Pancreas (tissue), 10 donors: ENCODE results near the gene ZBTB25. TPM values are rescaled to one million over a fixed set of nuclear protein-coding genes. Genes with fewer than 3 reads are reported as not detected.
A peak's percentile ranks its signal among the peaks of the same experiment; 100 is the strongest.

Experiments
- ATAC-seq, 4 donors: fragments of 200-7000 bp; cut with Tn5 transposase; one replicate each; pipeline versions ENCODE4 v1.8.0 to v1.9.1; 2020; ENCODE audit warnings: mild to moderate bottlenecking in 4 of 4, moderate library complexity in 4 of 4
- DNase-seq, 6 donors: peaks; one replicate each; pipeline ENCODE4 v3.0.0-alpha.2; 2020
- FAIRE-seq: peaks from 2 replicates; lab custom pipeline; 2012; peaks lifted over from hg19 to GRCh38; lab: Jason Lieb, UNC
- H3K27ac ChIP-seq, 4 donors: fragments of 200-600 bp; sonication (generic); 1 replicate in 3 of 4; 2 replicates in 1 of 4; pipeline versions ENCODE4 v1.5.0 to v1.8.0; 2020
- H3K27me3 ChIP-seq, 4 donors: fragments of 200-600 bp; one replicate each; pipeline ENCODE4 v1.8.0; 2021
- H3K36me3 ChIP-seq, 3 donors: fragments of 200-600 bp; sonication (generic) in 1 of 3; one replicate each; pipeline versions ENCODE4 v1.5.0 to v1.8.0; 2020 to 2021
- H3K4me1 ChIP-seq, 3 donors: fragments of 200-600 bp; one replicate each; pipeline ENCODE4 v1.8.0; 2021
- H3K4me3 ChIP-seq, 4 donors: fragments of 200-600 bp; sonication (generic) in 2 of 4; one replicate each; pipeline versions ENCODE4 v1.5.0 to v1.8.0; 2020 to 2021
- H3K9me3 ChIP-seq, 4 donors: fragments of 200-600 bp; one replicate each; pipeline ENCODE4 v1.8.0; 2021
- WGBS, 2 donors: extraction: QIAGEN DNeasy Blood & Tissue Kit; methylation state at CpG; one replicate each; pipeline ENCODE4 v1.1.7; 2013; 5-methylcytosine and 5-hydroxymethylcytosine counted together
- intact Hi-C, 3 donors: fragments of 100-400 bp; cut with DNase I; formaldehyde crosslinking; loops; one replicate each; pipeline versions ENCODE4 v1.11.1 to v1.14.2; 2022
- polyA plus RNA-seq, 2 donors: library from polyadenylated mRNA; stranded (reverse); fragments of 200-250 nt; gene quantifications; one replicate each; pipeline ENCODE4 v1.2.3, GENCODE V29; 2013
- total RNA-seq, 6 donors: library from RNA; stranded (reverse); fragmentation: NEBNext Ultra II Directional in 4 of 6; extraction: Animal tissue kit (Norgen Biotek cat#: 25700) in 4 of 6; gene quantifications; one replicate each; pipeline versions ENCODE4 v1.2.1 to v1.2.4, GENCODE V29; 2021 to 2023
- TF ChIP-seq, protein P1 (sequence below), 4 donors: fragments of 200-600 bp; sonication (generic) in 3 of 4; IDR thresholded peaks; one replicate each; pipeline versions ENCODE4 v1.5.0 to v1.8.0; 2021; ENCODE audit warnings: antibody characterized with exemption in 4 of 4
- donor health status: healthy with polysubstance abuse.
- donor health status: DM: no; HTN: no; CAD: no; lungs with moderate emphysema.
- donor health status: DM: no; HTN: no; CAD: no.
- donor health status: control.
- donor health status: control.
- donor health status: Bipolar disorder and iron deficiency.
- donor health status: DM: yes; HTN: yes; CAD: no.
- donor health status: DM: no; HTN: no; CAD: no.
- donor health status: DM: no; HTN: no; CAD: no.
- donor health status: DM: yes; HTN: yes; CAD: no.

The ZBTB25 gene
- total and polyA plus RNA-seq, 8 donors, result 2.9 to 8.1 (median 5.6) TPM

DNA sequence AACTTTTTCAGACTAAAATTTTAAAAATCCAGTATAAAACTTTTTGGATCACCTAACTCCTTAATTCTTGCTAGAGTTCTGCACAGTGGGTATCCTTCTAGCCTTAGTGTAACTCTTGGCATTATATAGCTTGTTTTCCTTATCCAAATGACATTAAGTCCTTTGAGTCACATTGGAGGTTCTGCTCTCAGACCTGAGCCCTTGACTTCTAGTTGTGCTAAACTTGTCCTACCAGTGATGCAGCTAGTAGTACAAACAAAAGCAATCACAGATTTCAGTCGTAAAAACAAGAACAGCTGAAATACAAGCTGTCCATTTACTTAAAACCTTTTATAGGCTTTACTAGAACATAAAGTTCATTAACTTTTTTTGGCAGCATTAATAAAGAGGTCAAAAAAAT is 11.4 kb upstream of the ZBTB25 start:
- Histone ChIP-seq H3K27ac (no peak overlapping the region), H3K36me3 (no peaks in the 10 kb centered on the region), H3K4me3 (no peak overlapping the region), H3K4me1 (peaks cover 0 to 18% (median 9%) of the 10 kb centered on the region in 3 donors), H3K9me3 (no peaks in the 10 kb centered on the region), H3K27me3 (no peaks in the 10 kb centered on the region)
- intact Hi-C loops, result no loop called here
- WGBS, 2 donors, result 6 to 9% methylated on average over 1 of the region's 1 CpG
- TF ChIP-seq, protein P1, sequence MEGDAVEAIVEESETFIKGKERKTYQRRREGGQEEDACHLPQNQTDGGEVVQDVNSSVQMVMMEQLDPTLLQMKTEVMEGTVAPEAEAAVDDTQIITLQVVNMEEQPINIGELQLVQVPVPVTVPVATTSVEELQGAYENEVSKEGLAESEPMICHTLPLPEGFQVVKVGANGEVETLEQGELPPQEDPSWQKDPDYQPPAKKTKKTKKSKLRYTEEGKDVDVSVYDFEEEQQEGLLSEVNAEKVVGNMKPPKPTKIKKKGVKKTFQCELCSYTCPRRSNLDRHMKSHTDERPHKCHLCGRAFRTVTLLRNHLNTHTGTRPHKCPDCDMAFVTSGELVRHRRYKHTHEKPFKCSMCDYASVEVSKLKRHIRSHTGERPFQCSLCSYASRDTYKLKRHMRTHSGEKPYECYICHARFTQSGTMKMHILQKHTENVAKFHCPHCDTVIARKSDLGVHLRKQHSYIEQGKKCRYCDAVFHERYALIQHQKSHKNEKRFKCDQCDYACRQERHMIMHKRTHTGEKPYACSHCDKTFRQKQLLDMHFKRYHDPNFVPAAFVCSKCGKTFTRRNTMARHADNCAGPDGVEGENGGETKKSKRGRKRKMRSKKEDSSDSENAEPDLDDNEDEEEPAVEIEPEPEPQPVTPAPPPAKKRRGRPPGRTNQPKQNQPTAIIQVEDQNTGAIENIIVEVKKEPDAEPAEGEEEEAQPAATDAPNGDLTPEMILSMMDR (IDR thresholded peaks at IDR 0.05), result no peak
- ATAC-seq (peak in 1 of 4 donors; percentile 29), FAIRE-seq (no peak), DNase-seq (no peak)

DNA sequence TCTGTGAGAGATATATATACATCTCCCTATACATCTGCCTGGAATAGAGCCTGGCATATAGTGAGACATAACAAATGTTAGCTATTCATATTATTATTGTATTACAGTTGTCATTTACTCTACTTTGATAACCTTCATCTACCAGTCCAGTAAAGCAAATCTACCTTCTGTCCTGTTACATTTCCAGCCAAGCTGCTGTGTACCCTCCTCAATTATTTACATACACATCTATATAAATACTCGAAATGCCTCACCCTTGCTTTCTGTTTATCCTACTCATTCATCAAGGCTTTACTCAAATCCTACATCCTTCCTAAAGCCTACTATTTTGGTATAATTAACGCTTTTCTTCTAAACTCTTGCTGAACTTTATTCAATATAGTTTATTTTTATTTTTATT is 9.6 kb upstream of the ZBTB25 start:
- WGBS, 2 donors, result 85% methylated on average over 2 of the region's 2 CpGs
- peaks cover 0 to 19% (median 11%) of the 10 kb centered on the region in 3 donors for H3K4me1 ChIP-seq
- no peaks in the 10 kb centered on the region for H3K36me3 ChIP-seq
- TF ChIP-seq, protein P1 (IDR thresholded peaks at IDR 0.05), result no peak
- no peak for FAIRE-seq
- H3K27me3 ChIP-seq, result no peaks in the 10 kb centered on the region
- H3K27ac ChIP-seq, result no peak overlapping the region
- no peak overlapping the region for H3K4me3 ChIP-seq
- no peak for ATAC-seq
- intact Hi-C loops, result no loop called here
- no peaks in the 10 kb centered on the region for H3K9me3 ChIP-seq
- no peak for DNase-seq

DNA sequence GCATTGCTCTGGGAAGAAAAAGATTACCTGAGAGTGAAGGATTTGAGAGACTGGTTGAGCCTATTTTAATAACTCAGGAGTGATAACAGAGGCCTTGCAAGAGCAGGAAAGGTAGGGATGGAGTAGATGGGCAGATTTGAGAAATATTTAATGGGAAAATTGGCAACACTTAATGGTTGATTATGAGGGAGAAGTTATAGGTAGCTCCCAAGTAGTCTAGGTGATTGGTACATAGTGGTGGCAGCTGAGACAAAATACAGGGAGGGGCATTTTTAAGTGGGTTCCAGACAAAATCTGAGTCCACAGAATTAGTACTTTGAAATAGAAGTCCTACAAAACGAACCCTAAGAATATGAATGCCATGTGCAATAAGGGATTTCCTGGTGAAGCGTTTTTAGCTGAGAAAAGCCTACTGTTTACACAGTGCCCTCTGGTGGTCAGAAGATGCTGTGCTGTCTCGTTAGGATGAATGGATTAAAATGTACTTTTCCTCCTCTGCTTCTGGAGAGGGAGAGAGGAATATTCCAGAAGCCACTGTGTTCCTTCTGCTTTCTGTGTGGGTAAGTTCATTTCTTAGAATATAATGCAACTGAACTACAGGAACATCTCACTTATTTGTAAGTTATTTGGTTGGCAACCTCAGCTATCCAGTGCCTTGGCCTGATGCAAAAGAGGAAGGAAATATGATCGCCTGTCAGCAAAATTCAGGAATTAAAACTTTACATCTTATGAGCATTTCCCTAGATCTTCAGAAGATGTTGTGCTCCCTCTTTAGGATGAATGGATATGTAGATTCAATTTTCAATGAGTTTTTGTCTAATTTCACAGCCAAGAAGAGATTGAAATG is 7.4 kb upstream of the ZBTB25 start:
- H3K9me3 ChIP-seq, result no peaks in the 10 kb centered on the region
- DNase-seq, result peak in 4 of 6 donors; percentile 34 to 70 (median 48)
- intact Hi-C loops, result no loop called here
- no peak for FAIRE-seq
- H3K4me1 ChIP-seq, result peaks cover 3 to 40% (median 13%) of the 10 kb centered on the region in 3 donors
- peak overlapping the region in 2 of 4 donors; percentile 23 to 29 for H3K27ac ChIP-seq
- H3K4me3 ChIP-seq, result no peak overlapping the region
- no peaks in the 10 kb centered on the region for H3K27me3 ChIP-seq
- TF ChIP-seq, protein P1 (IDR thresholded peaks at IDR 0.05), result peak; percentile 87 to 91 (median 89)
- no peaks in the 10 kb centered on the region for H3K36me3 ChIP-seq
- 22% methylated on average over 4 of the region's 4 CpGs for WGBS, 2 donors
- peak; percentile 65 to 91 (median 86) for ATAC-seq

DNA sequence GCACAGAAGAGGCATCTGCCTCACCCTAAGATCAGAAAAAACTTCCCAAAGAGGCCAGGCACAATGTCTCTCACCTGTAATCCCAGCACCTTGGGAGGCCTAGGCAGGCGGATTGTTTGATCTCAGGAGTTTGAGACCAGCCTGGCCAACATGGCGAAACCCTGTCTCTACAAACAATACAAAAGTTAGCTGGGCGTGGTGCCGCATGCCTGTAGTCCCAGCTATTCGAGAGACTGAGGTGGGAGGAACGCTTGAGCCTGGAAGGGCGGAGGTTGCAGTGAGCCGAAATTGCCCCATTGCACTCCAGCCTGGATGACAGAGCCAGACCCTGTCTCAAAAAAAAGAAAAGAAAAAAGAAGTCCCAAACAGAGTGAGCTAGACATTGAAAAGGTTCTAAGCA is 5.4 kb upstream of the ZBTB25 start:
- peaks cover 3 to 42% (median 13%) of the 10 kb centered on the region in 3 donors for H3K4me1 ChIP-seq
- no peak for DNase-seq

More for the DNA sequence above, 5.4 kb upstream of the ZBTB25 start:
- intact Hi-C loops, result no loop called here
- 91 to 92% methylated on average over 8 of the region's 8 CpGs for WGBS, 2 donors
- no peaks in the 10 kb centered on the region for H3K9me3 ChIP-seq
- no peaks in the 10 kb centered on the region for H3K36me3 ChIP-seq
- ATAC-seq (no peak), FAIRE-seq (no peak)
- H3K4me3 ChIP-seq, result no peak overlapping the region
- TF ChIP-seq, protein P1 (IDR thresholded peaks at IDR 0.05), result no peak
- H3K27ac ChIP-seq, result no peak overlapping the region
- H3K27me3 ChIP-seq, result no peaks in the 10 kb centered on the region
